Mesendoderm (in vitro differentiated cells): ENCODE measurements around the gene VPS13A.
"Not testable (repeated sequence)": the region's sequence is repeated elsewhere in the genome, so short reads cannot be mapped to it uniquely, and the experiment has no call there.

Experiments used
- DNase-seq: peaks from one replicate; pipeline ENCODE4 v3.0.0; 2013
- H2AK5ac ChIP-seq: 2 replicates; pipeline ENCODE4 v1.6.1; 2013; ENCODE audit warnings: low read length, inconsistent platforms
- H2BK120ac ChIP-seq: 2 replicates; pipeline ENCODE4 v1.6.1; 2013; ENCODE audit warnings: low read depth, mild to moderate bottlenecking, low read length, moderate library complexity, mixed read lengths
- H2BK15ac ChIP-seq: replicated peaks from 2 replicates; pipeline ENCODE4 v1.6.1; 2013; ENCODE audit warnings: low read depth, mild to moderate bottlenecking, moderate library complexity
- H2BK5ac ChIP-seq: 2 replicates; pipeline ENCODE4 v1.6.1; 2013; ENCODE audit warnings: low read length, inconsistent platforms
- H3K18ac ChIP-seq: 2 replicates; pipeline ENCODE4 v1.6.1; 2013; ENCODE audit warnings: mild to moderate bottlenecking, low read length, mixed read lengths
- H3K23ac ChIP-seq: one replicate; pipeline ENCODE4 v1.6.1; 2013; ENCODE audit warnings: low read length
- H3K27ac ChIP-seq: 2 replicates; pipeline ENCODE4 v1.5.1; 2013; ENCODE audit warnings: low read depth, mild to moderate bottlenecking, inconsistent platforms, low read length, moderate library complexity
- H3K27me3 ChIP-seq: 2 replicates; pipeline ENCODE4 v1.6.1; 2013; ENCODE audit warnings: low read length, control low read depth, mild to moderate bottlenecking, inconsistent platforms; ENCODE audit not compliant: insufficient read depth, poor library complexity
- H3K36me3 ChIP-seq: 2 replicates; pipeline ENCODE4 v1.6.1; 2013; ENCODE audit warnings: low read length, inconsistent platforms; ENCODE audit not compliant: control insufficient read depth, insufficient read depth
- H3K4ac ChIP-seq: one replicate; pipeline ENCODE4 v1.6.1; 2013; ENCODE audit warnings: low read depth, mild to moderate bottlenecking, low read length, moderate library complexity
- H3K4me1 ChIP-seq: 2 replicates; pipeline ENCODE4 v1.6.1; 2013; ENCODE audit warnings: low read depth, low read length, inconsistent platforms; ENCODE audit not compliant: control insufficient read depth
- H3K4me2 ChIP-seq: 2 replicates; pipeline ENCODE4 v1.6.1; 2013; ENCODE audit warnings: low read length
- H3K4me3 ChIP-seq: 2 replicates; pipeline ENCODE4 v1.5.1; 2013; ENCODE audit warnings: mild to moderate bottlenecking, low read length
- H3K56ac ChIP-seq: one replicate; pipeline ENCODE4 v1.6.1; 2013; ENCODE audit warnings: low read length
- H3K79me1 ChIP-seq: 2 replicates; pipeline ENCODE4 v1.6.1; 2013; ENCODE audit warnings: low read length, inconsistent platforms
- H3K79me2 ChIP-seq: 2 replicates; pipeline ENCODE4 v1.6.1; 2013; ENCODE audit warnings: mild to moderate bottlenecking, low read length; ENCODE audit not compliant: control insufficient read depth, insufficient read depth
- H3K9ac ChIP-seq: 2 replicates; pipeline ENCODE4 v1.6.1; 2013; ENCODE audit warnings: low read length, inconsistent platforms
- H4K5ac ChIP-seq: one replicate; pipeline ENCODE4 v1.6.1; 2013; ENCODE audit warnings: low read length
- H4K8ac ChIP-seq: one replicate; pipeline ENCODE4 v1.6.1; 2013; ENCODE audit warnings: low read depth, mild to moderate bottlenecking, control low read depth, low read length, moderate library complexity
- WGBS: extraction: QIAGEN DNeasy Blood & Tissue Kit; methylation state at CpG from one replicate; pipeline ENCODE4 v1.1.7; 2013; ENCODE audit warnings: low lambda C conversion rate, missing lambda C conversion rate; ENCODE audit not compliant: insufficient coverage; ENCODE audit errors: extremely low coverage; 5-methylcytosine and 5-hydroxymethylcytosine counted together

VPS13A gene

DNA sequence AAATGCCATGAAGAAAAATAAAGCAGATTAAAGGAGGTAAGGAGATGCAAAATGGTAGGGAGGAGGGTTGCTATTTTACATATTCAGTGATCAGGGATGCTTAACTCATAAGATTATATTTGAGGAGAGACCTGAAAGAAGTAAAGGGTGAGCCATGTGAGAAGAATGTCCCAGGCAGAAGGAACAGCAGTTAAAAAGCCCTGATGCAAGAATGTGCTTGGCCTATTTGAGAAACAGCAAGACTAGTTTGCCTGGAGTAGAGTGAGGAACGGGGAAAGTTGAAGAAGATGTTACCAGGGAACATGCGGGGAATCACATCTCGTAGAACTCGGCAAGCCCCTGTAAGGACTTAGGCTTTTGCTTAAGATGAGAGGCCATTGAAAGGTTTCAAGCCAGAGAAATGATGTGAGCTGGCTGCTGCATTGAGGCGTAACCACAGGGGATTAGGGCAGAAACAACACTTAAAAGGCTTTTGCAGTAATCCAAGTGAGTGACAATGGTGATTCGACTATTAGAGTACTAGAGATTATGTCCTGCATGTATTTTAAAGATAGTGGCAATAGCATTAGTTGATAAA lies 198.7 kb downstream of the VPS13A start:
- H3K27me3 ChIP-seq: no peaks in the 10 kb centered on the region
- H3K4me1 ChIP-seq: no peaks in the 10 kb centered on the region
- no peak overlapping the region for H3K4me2 ChIP-seq
- no peaks in the 10 kb centered on the region for H3K79me2 ChIP-seq
- H3K27ac ChIP-seq: no peak overlapping the region
- H3K23ac ChIP-seq: no peak overlapping the region
- H2BK120ac ChIP-seq: no peak overlapping the region
- no peak overlapping the region for H3K18ac ChIP-seq
- H3K4ac ChIP-seq: no peak overlapping the region
- no CpG with 5 or more reads among the region's 6 CpGs for WGBS
- no peak overlapping the region for H2AK5ac ChIP-seq
- H2BK15ac ChIP-seq: no peak overlapping the region
- no peaks in the 10 kb centered on the region for H3K79me1 ChIP-seq
- no peak overlapping the region for H2BK5ac ChIP-seq
- H3K9ac ChIP-seq: no peak overlapping the region
- DNase-seq: peak; percentile 83
- H4K5ac ChIP-seq: no peak overlapping the region
- H4K8ac ChIP-seq: no peak overlapping the region
- H3K56ac ChIP-seq: no peak overlapping the region
- H3K36me3 ChIP-seq: no peaks in the 10 kb centered on the region
- H3K4me3 ChIP-seq: no peak overlapping the region

DNA sequence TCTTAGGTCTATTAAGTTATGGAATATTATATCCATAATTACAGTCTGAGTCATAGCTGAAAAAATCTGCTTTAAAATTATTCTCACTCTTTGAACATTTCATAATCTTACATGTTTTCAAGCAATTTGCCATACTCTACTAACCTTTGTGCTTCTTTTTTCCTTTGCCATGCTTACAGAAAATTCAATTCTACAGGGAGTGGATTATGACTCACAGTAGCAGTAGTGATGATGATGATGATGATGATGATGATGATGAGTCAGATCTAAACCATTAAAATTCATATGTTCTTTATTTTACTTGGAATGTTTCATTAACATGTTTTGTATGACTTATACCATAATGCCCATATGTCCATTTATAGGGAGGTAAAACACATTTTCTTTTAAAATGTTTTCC lies 207.1 kb downstream of the VPS13A start:
- H3K36me3 ChIP-seq: no peaks in the 10 kb centered on the region
- no peak overlapping the region for H3K4ac ChIP-seq
- no peak overlapping the region for H2BK5ac ChIP-seq

DNA sequence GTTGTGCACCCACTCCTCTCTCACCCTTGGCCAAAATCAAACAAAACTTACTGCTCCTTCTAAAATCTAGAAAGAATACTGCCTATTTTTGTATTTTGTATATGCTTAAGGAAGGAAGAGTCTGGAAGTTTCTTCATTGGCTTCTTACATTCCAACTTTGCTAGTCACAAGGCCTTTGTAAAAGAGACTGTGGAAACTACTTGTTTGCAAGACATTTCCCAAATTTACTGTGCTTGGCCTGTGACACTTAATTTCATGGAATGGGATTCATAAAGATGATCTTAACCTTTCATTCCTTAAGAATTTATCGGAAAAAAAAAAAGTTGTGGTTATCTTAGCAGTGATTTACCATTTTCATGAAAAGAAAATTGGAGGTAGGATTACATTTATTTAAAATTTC lies 208.9 kb downstream of the VPS13A start:
- no peak overlapping the region for H3K27ac ChIP-seq
- no peak overlapping the region for H3K56ac ChIP-seq
- no peaks in the 10 kb centered on the region for H3K27me3 ChIP-seq
- WGBS: no CpG with 5 or more reads among the region's 1 CpG
- H2BK120ac ChIP-seq: no peak overlapping the region
- no peak overlapping the region for H3K4me3 ChIP-seq
- no peaks in the 10 kb centered on the region for H3K4me1 ChIP-seq
- no peaks in the 10 kb centered on the region for H3K79me2 ChIP-seq
- no peak overlapping the region for H3K4me2 ChIP-seq
- H4K5ac ChIP-seq: no peak overlapping the region
- no peak overlapping the region for H3K9ac ChIP-seq
- no peak overlapping the region for H2AK5ac ChIP-seq
- no peak overlapping the region for H3K23ac ChIP-seq
- H3K79me1 ChIP-seq: no peaks in the 10 kb centered on the region
- no peak overlapping the region for H4K8ac ChIP-seq
- H2BK15ac ChIP-seq: no peak overlapping the region
- H3K18ac ChIP-seq: no peak overlapping the region
- no peak overlapping the region for H3K4ac ChIP-seq
- H2BK5ac ChIP-seq: no peak overlapping the region
- DNase-seq: peak; percentile 8
- no peaks in the 10 kb centered on the region for H3K36me3 ChIP-seq

More for the DNA sequence above, 207.1 kb downstream of the VPS13A start:
- Histone ChIP-seq H2AK5ac (no peak overlapping the region), H3K4me2 (no peak overlapping the region), H4K8ac (no peak overlapping the region), H2BK15ac (no peak overlapping the region), H3K18ac (no peak overlapping the region), H3K79me2 (no peaks in the 10 kb centered on the region), H3K23ac (no peak overlapping the region), H3K4me3 (no peak overlapping the region), H3K79me1 (no peaks in the 10 kb centered on the region), H3K27me3 (no peaks in the 10 kb centered on the region), H3K56ac (no peak overlapping the region), H3K9ac (no peak overlapping the region), H4K5ac (no peak overlapping the region), H3K4me1 (no peaks in the 10 kb centered on the region), H3K27ac (no peak overlapping the region), H2BK120ac (no peak overlapping the region)
- DNase-seq: no peak

DNA sequence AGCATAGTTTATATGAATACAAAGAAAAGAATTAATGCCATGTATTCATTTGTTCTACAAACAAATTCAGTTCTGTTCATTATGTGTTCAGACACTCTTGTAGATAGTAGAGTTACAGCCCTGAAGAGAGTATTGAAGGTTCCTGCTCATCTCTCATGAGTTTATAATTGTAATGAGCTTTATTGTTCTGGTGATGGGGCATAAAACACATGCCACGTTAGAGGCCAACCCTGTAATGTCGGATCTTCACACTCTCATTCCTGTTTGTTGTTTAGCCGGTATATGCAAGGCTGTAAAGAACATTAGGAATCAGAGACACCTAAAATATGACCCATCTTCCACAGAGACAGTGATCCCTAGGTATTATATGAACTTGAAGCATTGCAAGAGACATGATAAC lies 214.5 kb downstream of the VPS13A start:
- Histone ChIP-seq H2BK120ac (no peak overlapping the region), H4K5ac (no peak overlapping the region), H3K27me3 (no peaks in the 10 kb centered on the region), H3K4ac (no peak overlapping the region), H3K36me3 (no peaks in the 10 kb centered on the region), H3K18ac (no peak overlapping the region), H3K79me2 (no peaks in the 10 kb centered on the region), H3K9ac (no peak overlapping the region), H3K4me2 (no peak overlapping the region), H2BK5ac (no peak overlapping the region), H3K4me1 (no peaks in the 10 kb centered on the region), H3K23ac (no peak overlapping the region), H3K27ac (no peak overlapping the region), H4K8ac (no peak overlapping the region), H3K4me3 (no peak overlapping the region), H3K79me1 (no peaks in the 10 kb centered on the region), H3K56ac (no peak overlapping the region), H2AK5ac (no peak overlapping the region), H2BK15ac (no peak overlapping the region)
- WGBS: no CpG with 5 or more reads among the region's 3 CpGs
- DNase-seq: no peak

DNA sequence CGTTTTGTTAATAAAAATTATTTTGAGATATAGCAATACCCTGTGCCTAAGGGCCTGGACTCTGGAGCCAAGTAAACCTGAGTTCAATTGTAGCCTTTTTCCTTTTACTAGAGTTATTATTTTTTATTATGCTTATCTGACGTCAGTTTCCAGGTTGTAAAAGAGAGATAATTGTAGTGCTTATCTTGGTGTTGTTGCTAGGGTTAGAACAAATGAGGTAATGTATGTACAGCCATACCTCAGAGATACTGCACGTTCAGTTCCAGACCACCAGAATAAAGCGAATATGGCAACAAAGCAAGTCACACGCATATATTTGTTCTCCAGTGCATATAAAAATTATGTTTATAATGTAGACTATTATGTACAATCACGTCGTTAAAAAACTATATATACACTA lies 215.0 kb downstream of the VPS13A start:
- Histone ChIP-seq H3K27me3 (no peaks in the 10 kb centered on the region), H4K8ac (no peak overlapping the region), H3K4me1 (no peaks in the 10 kb centered on the region), H3K4ac (no peak overlapping the region), H3K56ac (no peak overlapping the region), H4K5ac (no peak overlapping the region), H3K18ac (no peak overlapping the region), H3K23ac (no peak overlapping the region), H3K79me1 (no peaks in the 10 kb centered on the region), H3K79me2 (no peaks in the 10 kb centered on the region), H2BK15ac (no peak overlapping the region), H3K9ac (no peak overlapping the region), H2BK5ac (no peak overlapping the region), H3K36me3 (no peaks in the 10 kb centered on the region), H2BK120ac (no peak overlapping the region), H3K4me2 (no peak overlapping the region), H2AK5ac (no peak overlapping the region), H3K4me3 (no peak overlapping the region), H3K27ac (no peak overlapping the region)
- no peak for DNase-seq
- 100% methylated on average over 2 of the region's 7 CpGs for WGBS

DNA sequence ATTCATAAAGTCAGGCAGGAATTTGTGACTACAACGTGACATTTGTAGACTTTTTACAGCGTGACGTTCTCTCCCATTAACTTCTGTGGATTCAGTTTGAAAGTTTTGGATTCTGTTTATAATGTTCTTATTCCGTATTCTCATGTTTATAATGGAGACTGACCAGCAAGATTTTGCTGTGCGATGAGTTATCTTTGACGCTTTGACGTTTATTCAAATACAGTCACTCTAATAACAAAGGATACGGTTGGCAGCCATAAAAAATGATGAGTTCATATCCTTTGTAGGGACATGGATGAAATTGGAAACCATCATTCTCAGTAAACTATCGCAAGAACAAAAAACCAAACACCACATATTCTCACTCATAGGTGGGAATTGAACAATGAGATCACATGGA lies 221.2 kb downstream of the VPS13A start:
- H2BK120ac ChIP-seq, H4K8ac ChIP-seq, DNase-seq, H3K79me2 ChIP-seq, H4K5ac ChIP-seq, H3K18ac ChIP-seq, H2AK5ac ChIP-seq, H2BK15ac ChIP-seq, H3K4me1 ChIP-seq, H2BK5ac ChIP-seq, H3K27me3 ChIP-seq, H3K4me2 ChIP-seq, H3K4ac ChIP-seq, H3K56ac ChIP-seq, H3K79me1 ChIP-seq, H3K9ac ChIP-seq, H3K36me3 ChIP-seq, H3K27ac ChIP-seq, H3K4me3 ChIP-seq, H3K23ac ChIP-seq: not testable (repeated sequence)
- WGBS: no CpG with 5 or more reads among the region's 9 CpGs
